Measurements from ENCODE around the gene IER5L.

GRCh38 chr9:129191234-129191633 lies 13.2 kb upstream of the IER5L start:
- TF ChIP-seq CTCF (tag by site-specific recombination; IDR thresholded peaks at IDR 0.05): no peak
- TF ChIP-seq ZNF121 (tag by site-specific recombination; IDR thresholded peaks at IDR 0.05): no peak
- TF ChIP-seq, protein P1, sequence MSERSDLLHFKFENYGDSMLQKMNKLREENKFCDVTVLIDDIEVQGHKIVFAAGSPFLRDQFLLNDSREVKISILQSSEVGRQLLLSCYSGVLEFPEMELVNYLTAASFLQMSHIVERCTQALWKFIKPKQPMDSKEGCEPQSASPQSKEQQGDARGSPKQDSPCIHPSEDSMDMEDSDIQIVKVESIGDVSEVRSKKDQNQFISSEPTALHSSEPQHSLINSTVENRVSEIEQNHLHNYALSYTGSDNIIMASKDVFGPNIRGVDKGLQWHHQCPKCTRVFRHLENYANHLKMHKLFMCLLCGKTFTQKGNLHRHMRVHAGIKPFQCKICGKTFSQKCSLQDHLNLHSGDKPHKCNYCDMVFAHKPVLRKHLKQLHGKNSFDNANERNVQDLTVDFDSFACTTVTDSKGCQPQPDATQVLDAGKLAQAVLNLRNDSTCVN (tag by site-specific recombination; optimal IDR thresholded peaks at IDR 0.05): no peak
- TF ChIP-seq TSHZ1 (tag by site-specific recombination; IDR thresholded peaks at IDR 0.05; ENCODE audit: borderline replicate concordance): no peak
- no peak for TF ChIP-seq ATF2 (tag by site-specific recombination; IDR thresholded peaks at IDR 0.05; ENCODE audit: low read depth)
- no peak for TF ChIP-seq ZBTB11 (tag by site-specific recombination; conservative IDR thresholded peaks at IDR 0.05; ENCODE audit: low read depth)
- no peak for TF ChIP-seq MZF1 (tag by site-specific recombination; IDR thresholded peaks at IDR 0.05; ENCODE audit: borderline replicate concordance)
